HUES6 (cell line): ENCODE results near the gene TEKTIP1.

Experiments used
- H3K27ac ChIP-seq: 2 replicates; pipeline ENCODE4 v1.7.0; 2013; ENCODE audit warnings: low read depth, mild to moderate bottlenecking, low read length, inconsistent platforms
- H3K27me3 ChIP-seq: 2 replicates; pipeline ENCODE4 v1.6.1; 2013; ENCODE audit warnings: low read length; ENCODE audit not compliant: control insufficient read depth, insufficient read depth
- H3K36me3 ChIP-seq: 2 replicates; pipeline ENCODE4 v1.6.1; 2013; ENCODE audit warnings: low read length; ENCODE audit not compliant: control insufficient read depth, insufficient read depth
- H3K4me1 ChIP-seq: 2 replicates; pipeline ENCODE4 v1.6.1; 2013; ENCODE audit warnings: low read length; ENCODE audit not compliant: control insufficient read depth, insufficient read depth
- H3K4me3 ChIP-seq: 2 replicates; pipeline ENCODE4 v1.5.1; 2013; ENCODE audit warnings: low read depth, low read length
- H3K9ac ChIP-seq: one replicate; pipeline ENCODE4 v1.6.1; 2013; ENCODE audit warnings: mild to moderate bottlenecking, low read length
- H3K9me3 ChIP-seq: 2 replicates; pipeline ENCODE4 v1.6.1; 2013; ENCODE audit warnings: low read depth, low read length; ENCODE audit not compliant: control insufficient read depth, insufficient read depth

The TEKTIP1 gene

DNA sequence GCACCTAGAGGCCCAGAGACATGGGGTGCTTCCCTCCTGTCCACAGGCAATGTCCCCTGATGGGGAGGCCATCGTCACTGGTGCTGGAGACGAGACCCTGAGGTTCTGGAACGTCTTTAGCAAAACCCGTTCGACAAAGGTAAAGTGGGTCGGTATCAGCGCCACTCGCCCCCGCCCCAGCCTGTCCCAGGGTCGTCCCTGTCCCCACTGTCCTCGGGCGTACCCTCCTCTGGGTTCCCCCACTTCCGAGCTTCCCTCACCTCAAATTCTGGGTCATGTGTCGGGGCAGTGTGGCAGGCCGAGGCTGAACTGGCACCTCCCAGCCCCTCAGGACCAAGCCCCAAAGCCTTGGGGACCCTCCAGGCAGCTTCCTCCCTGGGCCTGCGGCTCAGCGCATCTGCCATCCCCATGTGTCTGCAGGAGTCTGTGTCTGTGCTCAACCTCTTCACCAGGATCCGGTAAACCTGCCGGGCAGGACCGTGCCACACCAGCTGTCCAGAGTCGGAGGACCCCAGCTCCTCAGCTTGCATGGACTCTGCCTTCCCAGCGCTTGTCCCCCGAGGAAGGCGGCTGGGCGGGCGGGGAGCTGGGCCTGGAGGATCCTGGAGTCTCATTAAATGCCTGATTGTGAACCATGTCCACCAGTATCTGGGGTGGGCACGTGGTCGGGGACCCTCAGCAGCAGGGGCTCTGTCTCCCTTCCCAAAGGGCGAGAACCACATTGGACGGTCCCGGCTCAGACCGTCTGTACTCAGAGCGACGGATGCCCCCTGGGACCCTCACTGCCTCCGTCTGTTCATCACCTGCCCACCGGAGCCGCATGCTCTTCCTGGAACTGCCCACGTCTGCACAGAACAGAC lies 4.4 kb upstream of the TEKTIP1 start:
- Histone ChIP-seq H3K4me3 (no peak overlapping the region), H3K9ac (no peak overlapping the region), H3K27ac (no peak overlapping the region), H3K9me3 (no peaks in the 10 kb centered on the region), H3K27me3 (no peaks in the 10 kb centered on the region), H3K36me3 (peaks cover 72% of the 10 kb centered on the region), H3K4me1 (peaks cover 5% of the 10 kb centered on the region; the same call in 1 of the 2 replicates)

DNA sequence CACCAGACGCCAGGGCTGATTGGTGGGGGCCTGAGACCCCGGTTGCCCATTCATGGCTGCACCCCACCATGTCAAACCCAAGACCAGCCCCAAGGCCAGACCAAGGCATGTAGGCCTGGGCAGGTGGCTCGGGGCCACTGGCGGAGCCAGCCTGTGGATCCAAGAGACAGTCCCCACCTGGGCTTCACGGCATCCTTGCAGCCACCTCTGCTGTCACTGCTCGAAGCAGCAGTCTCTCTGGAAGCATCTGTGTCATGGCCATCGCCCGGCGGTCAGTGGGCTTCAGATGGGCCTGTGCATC lies 3.8 kb upstream of the TEKTIP1 start:
- Histone ChIP-seq H3K4me1 (peaks cover 5% of the 10 kb centered on the region; the same call in 1 of the 2 replicates), H3K9ac (no peak overlapping the region), H3K36me3 (peaks cover 75% of the 10 kb centered on the region), H3K9me3 (no peaks in the 10 kb centered on the region), H3K27me3 (no peaks in the 10 kb centered on the region), H3K27ac (no peak overlapping the region), H3K4me3 (no peak overlapping the region)

DNA sequence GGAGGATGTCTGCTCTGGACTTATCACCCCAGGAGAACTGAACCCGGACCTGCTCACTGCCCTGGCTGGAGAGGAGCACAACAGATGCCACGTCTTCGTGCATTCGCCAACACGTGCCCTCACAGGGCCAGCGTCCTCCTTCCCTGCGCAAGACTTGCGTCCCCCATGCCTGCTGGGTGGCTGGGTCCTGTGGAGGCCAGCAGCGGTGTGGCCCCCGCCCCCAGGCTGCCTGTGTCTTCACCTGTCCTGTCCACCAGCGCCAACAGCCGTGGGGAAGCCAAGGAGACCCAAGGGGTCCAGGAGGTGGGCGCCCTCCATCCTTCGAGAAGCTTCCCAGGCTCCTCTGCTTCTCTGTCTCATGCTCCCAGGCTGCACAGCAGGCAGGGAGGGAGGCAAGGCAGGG lies 3.4 kb upstream of the TEKTIP1 start:
- Histone ChIP-seq H3K9ac (no peak overlapping the region), H3K4me1 (peaks cover 5% of the 10 kb centered on the region; the same call in 1 of the 2 replicates), H3K9me3 (no peaks in the 10 kb centered on the region), H3K27me3 (no peaks in the 10 kb centered on the region), H3K27ac (no peak overlapping the region), H3K4me3 (no peak overlapping the region), H3K36me3 (peaks cover 71% of the 10 kb centered on the region)

- H3K36me3 ChIP-seq = peaks cover 67% of the 10 kb centered on the region
- H3K4me3 ChIP-seq = no peak overlapping the region
- H3K27me3 ChIP-seq = no peaks in the 10 kb centered on the region
- no peaks in the 10 kb centered on the region for H3K9me3 ChIP-seq
- no peak overlapping the region for H3K9ac ChIP-seq
- peaks cover 5% of the 10 kb centered on the region; the same call in 1 of the 2 replicates for H3K4me1 ChIP-seq
- no peak overlapping the region for H3K27ac ChIP-seq
Measured at GRCh38 chr19:3535981-3536380, 3.0 kb upstream of the TEKTIP1 start.

GRCh38 chr19:3536429-3537100 lies 2.4 kb upstream of the TEKTIP1 start:
- Histone ChIP-seq H3K27me3 (no peaks in the 10 kb centered on the region), H3K9me3 (no peaks in the 10 kb centered on the region), H3K27ac (no peak overlapping the region), H3K9ac (no peak overlapping the region), H3K4me3 (no peak overlapping the region), H3K4me1 (peaks cover 5% of the 10 kb centered on the region; the same call in 1 of the 2 replicates), H3K36me3 (peaks cover 61% of the 10 kb centered on the region)

- Histone ChIP-seq H3K27me3 (no peaks in the 10 kb centered on the region), H3K4me3 (no peak overlapping the region), H3K9me3 (no peaks in the 10 kb centered on the region), H3K4me1 (peaks cover 5% of the 10 kb centered on the region; the same call in 1 of the 2 replicates), H3K36me3 (peaks cover 56% of the 10 kb centered on the region), H3K27ac (no peak overlapping the region), H3K9ac (no peak overlapping the region)
Measured at GRCh38 chr19:3537101-3537437, 1.9 kb upstream of the TEKTIP1 start.

- Histone ChIP-seq H3K27ac (no peak overlapping the region), H3K36me3 (peaks cover 51% of the 10 kb centered on the region), H3K9ac (no peak overlapping the region), H3K4me3 (no peak overlapping the region), H3K27me3 (no peaks in the 10 kb centered on the region), H3K4me1 (peaks cover 5% of the 10 kb centered on the region; the same call in 1 of the 2 replicates), H3K9me3 (no peaks in the 10 kb centered on the region)
Measured at GRCh38 chr19:3537438-3538240, 1.3 kb upstream of the TEKTIP1 start.

GRCh38 chr19:3538258-3538929 lies 580 bp upstream of the TEKTIP1 start:
- Histone ChIP-seq H3K27me3 (no peaks in the 10 kb centered on the region), H3K36me3 (peaks cover 46% of the 10 kb centered on the region), H3K4me3 (no peak overlapping the region), H3K9ac (no peak overlapping the region), H3K4me1 (peaks cover 5% of the 10 kb centered on the region; the same call in 1 of the 2 replicates), H3K27ac (no peak overlapping the region), H3K9me3 (no peaks in the 10 kb centered on the region)

GRCh38 chr19:3539756-3540118 lies 763 bp downstream of the TEKTIP1 start:
- no peaks in the 10 kb centered on the region for H3K27me3 ChIP-seq
- H3K9me3 ChIP-seq = no peaks in the 10 kb centered on the region
- H3K9ac ChIP-seq = no peak overlapping the region
- no peak overlapping the region for H3K4me3 ChIP-seq
- H3K4me1 ChIP-seq = peaks cover 5% of the 10 kb centered on the region; the same call in 1 of the 2 replicates
- peaks cover 36% of the 10 kb centered on the region for H3K36me3 ChIP-seq
- H3K27ac ChIP-seq = no peak overlapping the region

GRCh38 chr19:3543150-3544057 lies 4.4 kb downstream of the TEKTIP1 start:
- no peak overlapping the region for H3K4me3 ChIP-seq
- H3K9ac ChIP-seq = no peak overlapping the region
- H3K4me1 ChIP-seq = peaks cover 5% of the 10 kb centered on the region; the same call in 1 of the 2 replicates
- peaks cover 36% of the 10 kb centered on the region for H3K36me3 ChIP-seq
- no peaks in the 10 kb centered on the region for H3K9me3 ChIP-seq
- H3K27me3 ChIP-seq = no peaks in the 10 kb centered on the region
- H3K27ac ChIP-seq = no peak overlapping the region
